GM23248 (cell line): ENCODE measurements around the gene P4HTM. TPM values are rescaled to one million over a fixed set of nuclear protein-coding genes. Genes with fewer than 3 reads are reported as not detected.

ENCODE experiments used
- DNase-seq: peaks from one replicate; pipeline ENCODE4 v3.0.0-alpha.2; 2015
- H2AFZ ChIP-seq: fragments of 200-600 bp; sonication (generic); 2 replicates; pipeline ENCODE4 v1.6.1; 2016; ENCODE audit warnings: antibody characterized with exemption
- H3F3A ChIP-seq: fragments of 200-600 bp; sonication (generic); 2 replicates; pipeline ENCODE4 v1.6.1; 2016; ENCODE audit warnings: mild to moderate bottlenecking, antibody characterized with exemption, mixed run types; ENCODE audit not compliant: insufficient read depth
- H3K27ac ChIP-seq: fragments of 200-600 bp; sonication (generic); 2 replicates; pipeline ENCODE4 v1.5.1; 2016; ENCODE audit warnings: mild to moderate bottlenecking
- H3K27me3 ChIP-seq: fragments of 200-600 bp; sonication (generic); replicated peaks from 2 replicates; pipeline ENCODE4 v1.6.1; 2016; ENCODE audit warnings: mild to moderate bottlenecking; ENCODE audit not compliant: insufficient read depth
- H3K36me3 ChIP-seq: fragments of 200-600 bp; sonication (generic); 2 replicates; pipeline ENCODE4 v1.6.1; 2016; ENCODE audit warnings: low read depth, mild to moderate bottlenecking
- H3K4me1 ChIP-seq: fragments of 200-600 bp; sonication (generic); 2 replicates; pipeline ENCODE4 v1.6.1; 2016; ENCODE audit warnings: mild to moderate bottlenecking; ENCODE audit not compliant: insufficient read depth
- H3K4me2 ChIP-seq: fragments of 200-600 bp; sonication (generic); one replicate; pipeline ENCODE4 v1.6.1; 2016; ENCODE audit warnings: mild to moderate bottlenecking; ENCODE audit not compliant: unreplicated experiment
- H3K4me3 ChIP-seq: fragments of 200-600 bp; sonication (generic); 2 replicates; pipeline ENCODE4 v1.5.1; 2016; ENCODE audit warnings: mild to moderate bottlenecking
- H3K79me2 ChIP-seq: fragments of 200-600 bp; sonication (generic); 2 replicates; pipeline ENCODE4 v1.6.1; 2016; ENCODE audit warnings: mild to moderate bottlenecking; ENCODE audit not compliant: insufficient read depth
- H3K9ac ChIP-seq: fragments of 200-600 bp; sonication (generic); 2 replicates; pipeline ENCODE4 v1.6.1; 2016; ENCODE audit warnings: mild to moderate bottlenecking
- H3K9me2 ChIP-seq: fragments of 200-600 bp; sonication (generic); 2 replicates; pipeline ENCODE4 v1.6.1; 2016; ENCODE audit warnings: mixed run types, mild to moderate bottlenecking, moderate library complexity; ENCODE audit not compliant: insufficient read depth
- H3K9me3 ChIP-seq: fragments of 200-600 bp; sonication (generic); one replicate; pipeline ENCODE4 v1.6.1; 2017; ENCODE audit warnings: low read depth
- H4K20me1 ChIP-seq: fragments of 200-600 bp; sonication (generic); 2 replicates; pipeline ENCODE4 v1.6.0; 2016; ENCODE audit not compliant: insufficient read depth
- EZH2 ChIP-seq: fragments of 200-600 bp; sonication (generic); IDR thresholded peaks from 2 replicates; pipeline ENCODE4 v1.6.1; 2018; ENCODE audit warnings: antibody characterized with exemption, mild to moderate bottlenecking; ENCODE audit not compliant: insufficient read depth, poor library complexity, severe bottlenecking
- EZH2phosphoT487 ChIP-seq: fragments of 200-600 bp; sonication (generic); IDR thresholded peaks from 2 replicates; pipeline ENCODE4 v1.6.1; 2018; ENCODE audit warnings: antibody characterized with exemption, moderate library complexity, mild to moderate bottlenecking, low read depth; ENCODE audit not compliant: insufficient read depth
- WGBS, 2 experiments: methylation state at CpG; one replicate each; pipeline ENCODE4 v1.1.6; 2015 to 2017; ENCODE audit warnings: low lambda C conversion rate in 2 of 2, low coverage in 1 of 2; ENCODE audit errors: missing lambda C conversion rate in 2 of 2; 5-methylcytosine and 5-hydroxymethylcytosine counted together
- in situ Hi-C: fragments of 300-500 bp; cut with MboI; formaldehyde crosslinking; loops from 2 replicates; pipeline ENCODE4 v1.15.0; 2020
- polyA plus RNA-seq: library from polyadenylated mRNA; unstranded; fragments of >200 nt; fragmentation: Nextera tagmentation; extraction: Ambion mirVana; gene quantifications from 2 replicates; pipeline ENCODE4 v1.2.1, GENCODE V29; 2016
- total RNA-seq: library from RNA; depleted of rRNA; stranded (reverse); fragments of >200 nt; shearing (Covaris generic); gene quantifications from 2 replicates; pipeline ENCODE4 v1.2.3, GENCODE V29; 2014

Gene P4HTM
- total and polyA plus RNA-seq, 2 experiments from 2014 or later: 29.7 to 53.6 TPM

DNA sequence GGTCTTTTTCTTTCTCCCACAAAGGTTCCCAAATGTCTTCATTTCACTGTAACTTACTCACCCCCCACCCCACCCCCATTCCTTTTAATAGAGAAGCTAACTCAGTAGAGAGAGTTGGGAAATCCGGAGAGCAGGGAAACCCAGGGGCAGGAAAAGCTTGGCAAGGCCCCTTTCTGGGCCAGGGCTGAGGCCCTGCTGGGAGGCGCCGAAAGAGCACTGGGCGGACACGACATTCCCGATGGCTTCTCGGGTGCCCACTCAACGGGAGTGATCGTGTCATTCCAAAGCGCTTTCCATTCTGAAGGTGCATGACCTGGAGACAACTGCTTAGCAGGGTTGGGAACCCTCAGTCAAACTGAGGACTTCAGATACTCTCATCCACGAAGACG is 29.9 kb downstream of the P4HTM start:
- H3F3A ChIP-seq: peaks cover 40% of the 10 kb centered on the region
- H3K4me2 ChIP-seq: peak overlapping the region; percentile 87
- peak overlapping the region; percentile 28; the same call in 1 of the 2 replicates for H2AFZ ChIP-seq
- no peaks in the 10 kb centered on the region for H4K20me1 ChIP-seq
- no peaks in the 10 kb centered on the region for H3K9me3 ChIP-seq
- H3K27me3 ChIP-seq: no peaks in the 10 kb centered on the region
- DNase-seq: peak; percentile 64
- no peak for TF ChIP-seq EZH2phosphoT487
- TF ChIP-seq EZH2: no peak
- peak overlapping the region; percentile 84 for H3K4me3 ChIP-seq
- in situ Hi-C loops: no loop called here
- H3K79me2 ChIP-seq: peaks cover 59% of the 10 kb centered on the region
- peak overlapping the region; percentile 99 for H3K27ac ChIP-seq
- H3K9me2 ChIP-seq: no peaks in the 10 kb centered on the region
- H3K9ac ChIP-seq: peak overlapping the region; percentile 96
- 52 to 62% methylated on average over 10 to 12 of the region's 12 CpGs for WGBS, 2 experiments
- H3K4me1 ChIP-seq: peaks cover 5% of the 10 kb centered on the region; the same call in 1 of the 2 replicates
- peaks cover 18% of the 10 kb centered on the region for H3K36me3 ChIP-seq

DNA sequence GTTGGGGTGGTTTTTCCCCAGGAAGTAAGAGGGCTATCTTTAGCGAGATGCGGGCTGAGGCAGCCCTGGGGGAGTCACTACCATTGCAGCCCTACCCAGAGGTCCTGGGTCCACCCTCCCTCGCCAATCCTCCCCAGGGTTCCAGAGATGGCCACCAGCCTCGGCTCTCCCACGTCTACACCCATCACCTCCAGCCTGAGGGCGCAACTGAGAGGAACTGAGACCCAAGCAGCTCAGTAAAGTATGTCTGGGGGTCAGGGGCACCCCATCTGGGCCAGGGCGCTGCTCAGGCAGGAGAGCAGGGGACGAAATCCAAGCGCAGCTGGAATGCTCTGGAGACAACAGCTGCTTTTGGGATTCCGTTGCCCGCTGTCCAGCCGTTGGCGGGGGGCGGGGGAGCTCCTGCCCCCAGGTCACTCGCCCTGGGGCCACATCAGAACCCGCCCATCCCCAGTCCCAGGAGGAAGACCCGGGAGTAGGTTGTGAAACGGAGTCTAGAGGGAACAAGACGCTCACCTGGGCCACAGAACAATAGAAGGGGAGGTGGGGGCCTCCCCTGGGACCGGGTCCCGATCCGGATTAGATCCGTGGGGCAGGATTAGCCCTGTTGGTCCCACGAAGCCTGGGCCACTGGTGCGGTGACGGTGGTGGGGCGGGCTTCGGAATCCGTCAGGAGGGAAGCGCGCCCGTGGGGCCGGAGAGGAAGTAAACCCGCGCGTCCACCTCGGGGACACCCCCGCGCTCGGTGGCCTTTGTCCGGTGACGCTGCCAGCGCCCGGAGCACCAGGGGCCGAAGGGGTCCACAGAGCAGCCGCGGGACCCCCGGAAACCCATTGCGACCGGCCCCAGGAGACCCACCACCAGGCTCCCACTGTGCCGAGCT is 30.5 kb downstream of the P4HTM start:
- H3K27me3 ChIP-seq: no peaks in the 10 kb centered on the region
- no peaks in the 10 kb centered on the region for H3K9me2 ChIP-seq
- peak overlapping the region; percentile 99 for H3K27ac ChIP-seq
- in situ Hi-C loops: no loop called here
- H3K4me3 ChIP-seq: peak overlapping the region; percentile 84
- H2AFZ ChIP-seq: peak overlapping the region; percentile 28
- 2 to 4% methylated on average over 30 to 41 of the region's 51 CpGs for WGBS, 2 experiments
- DNase-seq: peak; percentile 67
- peaks cover 5% of the 10 kb centered on the region; the same call in 1 of the 2 replicates for H3K4me1 ChIP-seq
- peak overlapping the region; percentile 87 for H3K4me2 ChIP-seq
- TF ChIP-seq EZH2 (no peak), EZH2phosphoT487 (no peak)
- peaks cover 40% of the 10 kb centered on the region for H3F3A ChIP-seq
- no peaks in the 10 kb centered on the region for H4K20me1 ChIP-seq
- peaks cover 66% of the 10 kb centered on the region for H3K79me2 ChIP-seq
- H3K36me3 ChIP-seq: peaks cover 15% of the 10 kb centered on the region
- no peaks in the 10 kb centered on the region for H3K9me3 ChIP-seq
- H3K9ac ChIP-seq: peak overlapping the region; percentile 96

DNA sequence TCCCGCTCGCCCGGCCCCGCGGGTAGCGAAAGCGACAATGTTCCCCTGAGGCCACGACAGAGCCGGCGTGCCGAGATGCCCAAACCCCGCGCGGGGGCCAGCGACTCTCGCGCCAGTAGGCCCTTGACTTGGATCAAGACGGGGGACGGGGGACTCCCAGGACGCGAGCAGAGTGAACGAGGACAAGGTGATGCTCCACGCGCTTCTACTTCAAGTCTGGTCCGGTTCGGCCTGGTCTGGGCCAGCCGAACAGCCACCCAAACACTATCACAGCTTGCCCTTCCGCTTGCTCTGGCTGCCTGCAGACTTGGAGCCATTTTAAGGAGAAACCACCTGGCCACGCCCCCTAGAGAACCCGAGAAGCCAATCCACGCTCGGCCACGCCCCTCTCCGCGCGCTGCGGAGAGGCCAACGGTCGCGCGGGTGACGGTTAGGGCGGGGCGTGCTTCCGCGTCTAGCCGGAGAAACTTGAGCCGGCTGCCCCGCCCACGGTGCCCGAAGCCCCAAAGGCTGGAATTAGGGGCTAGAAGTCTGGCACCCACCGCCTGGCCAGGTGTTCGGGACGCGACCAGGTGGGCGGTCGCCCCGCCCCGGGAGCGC is 31.3 kb downstream of the P4HTM start:
- peaks cover 73% of the 10 kb centered on the region for H3K79me2 ChIP-seq
- 1% methylated on average over 47 to 58 of the region's 60 CpGs for WGBS, 2 experiments
- peak overlapping the region; percentile 99 for H3K27ac ChIP-seq

DNA sequence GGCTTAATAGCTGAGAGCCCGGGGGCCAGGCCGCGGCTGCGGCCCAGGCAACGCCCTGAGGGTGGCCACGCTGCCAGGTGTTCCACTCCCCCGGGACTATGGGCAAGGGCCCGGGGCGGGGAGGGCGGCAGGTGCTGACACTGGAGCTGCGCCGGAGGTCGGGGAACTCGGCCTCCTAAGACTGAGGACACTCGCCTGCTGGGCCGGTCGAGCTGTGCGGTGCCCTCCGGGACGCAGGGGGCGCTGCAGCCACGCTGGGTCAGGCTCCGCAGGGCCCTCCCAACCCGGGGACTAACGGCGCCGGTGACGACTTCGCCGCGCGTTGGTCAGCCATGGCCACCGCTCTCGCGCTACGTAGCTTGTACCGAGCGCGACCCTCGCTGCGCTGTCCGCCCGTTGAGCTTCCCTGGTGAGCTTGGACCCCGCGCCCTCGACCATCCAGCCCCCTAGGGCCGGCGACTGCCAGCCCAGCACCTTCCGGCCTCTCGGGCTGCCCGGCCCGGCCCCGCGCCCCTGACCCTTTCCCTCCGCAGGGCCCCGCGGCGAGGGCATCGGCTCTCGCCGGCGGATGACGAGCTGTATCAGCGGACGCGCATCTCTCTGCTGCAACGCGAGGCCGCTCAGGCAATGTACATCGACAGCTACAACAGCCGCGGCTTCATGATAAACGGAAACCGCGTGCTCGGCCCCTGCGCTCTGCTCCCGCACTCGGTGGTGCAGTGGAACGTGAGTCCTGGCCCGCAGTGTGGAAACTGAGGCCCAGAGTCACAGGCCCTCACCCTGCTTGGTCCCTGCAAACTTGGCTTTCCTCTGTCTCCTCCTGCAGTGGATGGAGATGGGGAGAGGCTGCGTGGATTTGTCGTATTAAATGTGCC is 32.0 kb downstream of the P4HTM start, which contains the start of gene NDUFAF3:
Gene NDUFAF3, plus strand, starts transcription at position 309 of the 875 bp plus-strand sequence. Its CDS starts 24 bp downstream, at position 333.
- H3K36me3 ChIP-seq: peaks cover 14% of the 10 kb centered on the region
- H3K27me3 ChIP-seq: no peaks in the 10 kb centered on the region
- peak within 1 kb of the TSS; percentile 96 for H3K9ac ChIP-seq
- in situ Hi-C loops: no loop called here
- H3K4me2 ChIP-seq: peak within 1 kb of the TSS; percentile 87
- peak within 1 kb of the TSS; percentile 99 for H3K27ac ChIP-seq
- 1% methylated on average over 64 to 70 of the region's 83 CpGs for WGBS, 2 experiments
- peaks cover 40% of the 10 kb centered on the region for H3F3A ChIP-seq
- H2AFZ ChIP-seq: peak within 1 kb of the TSS; percentile 79
- H3K4me3 ChIP-seq: peak within 1 kb of the TSS; percentile 84
- no peaks in the 10 kb centered on the region for H3K9me3 ChIP-seq
- no peaks in the 10 kb centered on the region for H3K9me2 ChIP-seq
- H3K4me1 ChIP-seq: peaks cover 6% of the 10 kb centered on the region
- TF ChIP-seq EZH2 (no peak), EZH2phosphoT487 (no peak)
- H3K79me2 ChIP-seq: peaks cover 76% of the 10 kb centered on the region
- H4K20me1 ChIP-seq: no peaks in the 10 kb centered on the region
- DNase-seq: peak; percentile 97

More for the DNA sequence above, 31.3 kb downstream of the P4HTM start:
- Histone ChIP-seq H3K9me3 (no peaks in the 10 kb centered on the region), H2AFZ (peak overlapping the region; percentile 79), H3K4me3 (peak overlapping the region; percentile 84), H4K20me1 (no peaks in the 10 kb centered on the region), H3K4me1 (peaks cover 5% of the 10 kb centered on the region; the same call in 1 of the 2 replicates), H3K9me2 (no peaks in the 10 kb centered on the region), H3K27me3 (no peaks in the 10 kb centered on the region), H3K9ac (peak overlapping the region; percentile 96), H3K4me2 (peak overlapping the region; percentile 87), H3K36me3 (peaks cover 14% of the 10 kb centered on the region), H3F3A (peaks cover 39% of the 10 kb centered on the region)
- TF ChIP-seq EZH2 (no peak), EZH2phosphoT487 (no peak)
- peak; percentile 100 for DNase-seq
- in situ Hi-C loops: no loop called here
